NCI-H1092 (cell line): ENCODE results near the gene CEP97.
"Not testable (repeated sequence)": the region's sequence is repeated elsewhere in the genome, so short reads cannot be mapped to it uniquely, and the experiment has no call there.

Experiments used
- DNase-seq: peaks from one replicate; lab custom pipeline; 2025; lab: John Stamatoyannopoulos, UW

CEP97 gene

GRCh38 chr3:101724329-101725193 is at the start of gene CEP97:
Gene CEP97, plus strand, starts transcription at chr3:101724614. Its CDS starts 63 bp downstream, at chr3:101724677.
- peak; percentile 87 for DNase-seq

GRCh38 chr3:101675709-101676215 is 48.7 kb upstream of the CEP97 start:
- no peak for DNase-seq

DNA sequence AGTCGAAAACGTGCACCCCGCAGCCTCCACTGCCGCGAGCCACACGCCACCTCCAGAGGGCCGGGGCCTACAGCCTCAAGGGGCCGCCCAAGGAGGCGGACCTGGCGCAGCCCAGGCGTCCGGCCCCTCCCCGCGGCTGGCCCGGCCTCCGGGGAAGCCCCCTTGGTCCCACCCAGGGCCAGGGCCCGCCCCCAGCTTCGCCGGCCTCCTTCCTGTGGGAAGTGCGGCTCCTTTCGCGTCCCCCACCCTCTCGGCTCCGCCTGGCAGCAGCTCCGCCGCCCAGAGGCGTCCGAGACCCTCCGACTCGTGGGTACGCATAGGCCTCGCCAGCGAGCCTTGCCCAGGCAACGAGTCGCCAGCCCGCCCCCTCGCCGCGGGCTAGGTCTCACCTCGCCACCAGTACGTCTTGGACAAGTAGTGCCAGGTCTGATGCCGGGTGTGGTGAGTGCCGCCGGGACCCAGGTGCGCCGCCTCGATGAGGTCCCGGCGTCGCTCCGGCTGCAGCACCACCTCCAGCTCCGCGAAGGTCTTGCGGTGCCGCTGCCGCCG is 48.1 kb upstream of the CEP97 start:
- DNase-seq, result no peak

DNA sequence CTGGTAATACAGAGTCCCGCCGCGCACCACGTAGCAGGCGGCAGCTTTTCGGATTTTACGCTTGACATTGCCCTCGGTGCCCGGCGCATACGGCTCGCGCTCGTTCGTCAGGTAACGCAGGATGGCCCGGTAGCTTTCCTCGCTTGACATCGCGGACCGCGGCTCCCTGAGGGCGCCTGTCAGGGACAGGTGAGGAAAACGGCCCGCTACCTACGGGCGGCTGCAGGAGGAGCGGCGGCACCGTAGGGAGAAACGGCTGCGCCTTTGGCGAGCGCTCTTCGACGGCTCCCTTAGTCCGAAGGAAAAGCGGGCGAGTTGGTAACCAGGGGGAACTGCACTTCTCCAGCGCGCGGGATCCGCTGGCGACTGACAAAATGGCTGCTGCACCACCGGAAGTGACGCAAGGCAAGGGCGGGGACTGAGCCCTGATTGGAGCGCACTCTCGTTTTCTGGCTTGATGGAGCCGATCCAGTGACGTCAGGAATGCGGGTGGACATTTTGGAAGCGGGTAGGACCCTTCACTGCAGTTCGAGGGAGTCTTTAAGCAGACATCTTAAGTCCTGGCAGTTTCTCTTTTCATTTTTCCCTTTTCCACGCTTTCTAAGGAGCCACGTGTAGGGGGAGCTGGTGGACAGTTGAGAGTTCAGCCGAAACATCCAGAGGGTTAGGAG is 47.5 kb upstream of the CEP97 start, which contains the start of gene ZBTB11:
ZBTB11 (minus strand) TSS at position 368 of the 671 bp plus-strand sequence; CDS start at position 150, 218 bp downstream.
- no peak for DNase-seq

DNA sequence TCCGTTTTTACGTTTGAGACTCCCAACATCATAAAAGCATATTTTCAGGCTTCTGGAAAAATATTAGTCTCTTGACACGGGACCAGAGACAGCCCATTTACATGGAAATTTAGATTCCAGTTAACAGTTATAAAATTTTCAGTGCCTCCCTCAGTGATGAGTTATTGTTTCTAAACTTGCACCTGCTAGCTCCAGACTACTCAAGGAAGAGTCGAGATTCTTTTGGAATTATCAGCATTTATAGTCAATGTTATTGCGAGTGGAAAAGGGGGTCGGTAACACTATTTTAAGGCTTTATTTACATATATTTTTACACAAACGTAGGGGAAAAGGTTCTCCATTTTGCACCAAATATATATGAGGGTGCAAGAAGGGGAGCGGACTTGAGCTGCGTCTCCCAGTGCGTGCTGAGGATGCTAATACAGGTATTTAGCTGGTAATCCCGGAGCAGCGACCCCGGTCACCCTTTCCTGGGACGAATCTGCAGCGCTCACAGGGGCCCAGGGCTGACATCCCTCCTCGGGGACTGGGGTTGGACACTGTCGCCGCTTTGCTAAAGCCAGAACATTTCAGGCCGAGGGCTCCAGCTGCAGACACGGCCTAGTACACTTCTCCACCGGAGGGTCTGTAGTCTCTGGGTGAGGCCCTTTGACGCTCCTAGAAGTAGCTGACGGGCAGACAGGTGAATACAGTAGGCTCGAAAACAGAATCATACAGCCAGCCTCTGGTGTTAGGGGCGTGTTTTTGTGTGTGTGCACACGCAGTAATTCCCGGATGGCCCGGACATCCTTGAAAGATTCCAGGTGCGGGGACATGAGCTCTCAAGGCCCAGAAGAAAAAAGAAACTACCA is 46.8 kb upstream of the CEP97 start:
- DNase-seq, result no peak

GRCh38 chr3:101678837-101679236 is 45.6 kb upstream of the CEP97 start:
- DNase-seq, result not testable (repeated sequence)

GRCh38 chr3:101680466-101680865 is 43.9 kb upstream of the CEP97 start:
- DNase-seq, result no peak

DNA sequence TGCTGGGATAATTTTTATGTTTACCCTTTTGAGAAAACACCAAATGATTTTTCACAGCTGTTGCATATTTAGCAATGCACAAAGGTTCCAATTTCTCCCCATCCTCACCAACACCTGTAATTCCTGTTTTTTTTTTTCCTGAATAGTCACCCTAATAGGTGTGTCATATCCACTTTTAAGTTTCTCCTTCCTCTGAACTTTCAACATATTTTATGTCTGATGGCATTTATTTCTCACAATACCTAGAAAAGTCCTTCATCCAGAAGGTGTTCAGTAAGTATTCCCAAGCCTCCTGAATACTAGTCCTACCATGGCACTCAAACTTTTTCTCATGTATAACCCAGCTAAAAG is 39.4 kb upstream of the CEP97 start:
- no peak for DNase-seq

DNA sequence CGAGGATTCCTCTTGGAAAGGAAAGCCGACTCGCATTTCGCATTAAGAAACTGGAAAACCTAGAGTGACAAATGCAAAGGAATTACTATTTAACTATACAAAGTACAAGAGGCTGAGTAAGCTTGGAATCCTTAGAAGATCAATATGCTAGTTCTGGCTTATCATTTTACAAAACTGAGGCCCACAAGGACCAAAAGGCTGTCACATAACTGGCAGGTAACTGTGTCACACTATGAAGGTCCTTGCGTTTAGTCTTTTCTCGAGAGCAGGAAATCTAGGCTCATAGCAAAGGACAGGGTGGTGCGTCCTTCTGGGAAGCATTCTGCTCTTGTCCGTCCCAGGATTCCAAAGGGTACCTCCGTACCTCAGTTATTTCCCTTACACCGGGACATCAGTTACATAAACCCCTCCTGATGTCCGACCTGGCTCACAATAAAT is 38.5 kb upstream of the CEP97 start:
- no peak for DNase-seq

GRCh38 chr3:101687142-101687931 is 37.1 kb upstream of the CEP97 start:
- no peak for DNase-seq

GRCh38 chr3:101689286-101689685 is 35.1 kb upstream of the CEP97 start:
- no peak for DNase-seq

GRCh38 chr3:101690972-101691371 is 33.4 kb upstream of the CEP97 start:
- DNase-seq, result no peak

- DNase-seq, result not testable (repeated sequence)
Observed at GRCh38 chr3:101691685-101692671, 32.4 kb upstream of the CEP97 start.

DNA sequence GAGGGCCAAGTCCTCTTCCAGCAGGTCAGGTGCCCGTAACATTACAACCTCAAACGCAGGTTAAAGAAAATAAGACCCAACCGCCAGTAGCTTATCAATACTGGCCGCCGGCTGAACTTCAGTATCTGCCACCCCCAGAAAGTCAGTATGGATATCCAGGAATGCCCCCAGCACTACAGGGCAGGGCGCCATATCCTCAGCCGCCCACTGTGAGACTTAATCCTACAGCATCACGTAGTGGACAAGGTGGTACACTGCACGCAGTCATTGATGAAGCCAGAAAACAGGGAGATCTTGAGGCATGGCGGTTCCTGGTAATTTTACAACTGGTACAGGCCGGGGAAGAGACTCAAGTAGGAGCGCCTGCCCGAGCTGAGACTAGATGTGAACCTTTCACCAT is 30.9 kb upstream of the CEP97 start:
- DNase-seq, result not testable (repeated sequence)

GRCh38 chr3:101694836-101695235 is 29.6 kb upstream of the CEP97 start:
- not testable (repeated sequence) for DNase-seq

DNA sequence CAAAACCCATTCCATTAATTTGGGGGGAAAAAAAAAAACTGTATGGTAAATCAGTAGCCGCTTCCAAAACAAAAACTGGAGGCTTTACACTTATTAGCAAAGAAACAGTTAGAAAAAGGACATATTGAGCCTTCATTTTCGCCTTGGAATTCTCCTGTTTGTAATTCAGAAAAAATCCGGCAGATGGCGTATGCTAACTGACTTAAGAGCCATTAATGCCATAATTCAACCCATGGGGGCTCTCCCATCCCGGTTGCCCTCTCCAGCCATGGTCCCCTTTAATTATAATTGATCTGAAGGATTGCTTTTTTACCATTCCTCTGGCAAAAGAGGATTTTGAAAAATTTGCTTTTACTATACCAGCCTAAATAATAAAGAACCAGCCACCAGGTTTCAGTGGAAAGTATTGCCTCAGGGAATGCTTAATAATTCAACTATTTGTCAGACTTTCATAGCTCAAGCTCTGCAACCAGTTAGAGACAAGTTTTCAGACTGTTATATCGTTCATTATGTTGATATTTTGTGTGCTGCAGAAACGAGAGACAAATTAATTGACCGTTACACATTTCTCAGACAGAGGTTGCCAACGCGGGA is 28.5 kb upstream of the CEP97 start:
- DNase-seq, result no peak

DNA sequence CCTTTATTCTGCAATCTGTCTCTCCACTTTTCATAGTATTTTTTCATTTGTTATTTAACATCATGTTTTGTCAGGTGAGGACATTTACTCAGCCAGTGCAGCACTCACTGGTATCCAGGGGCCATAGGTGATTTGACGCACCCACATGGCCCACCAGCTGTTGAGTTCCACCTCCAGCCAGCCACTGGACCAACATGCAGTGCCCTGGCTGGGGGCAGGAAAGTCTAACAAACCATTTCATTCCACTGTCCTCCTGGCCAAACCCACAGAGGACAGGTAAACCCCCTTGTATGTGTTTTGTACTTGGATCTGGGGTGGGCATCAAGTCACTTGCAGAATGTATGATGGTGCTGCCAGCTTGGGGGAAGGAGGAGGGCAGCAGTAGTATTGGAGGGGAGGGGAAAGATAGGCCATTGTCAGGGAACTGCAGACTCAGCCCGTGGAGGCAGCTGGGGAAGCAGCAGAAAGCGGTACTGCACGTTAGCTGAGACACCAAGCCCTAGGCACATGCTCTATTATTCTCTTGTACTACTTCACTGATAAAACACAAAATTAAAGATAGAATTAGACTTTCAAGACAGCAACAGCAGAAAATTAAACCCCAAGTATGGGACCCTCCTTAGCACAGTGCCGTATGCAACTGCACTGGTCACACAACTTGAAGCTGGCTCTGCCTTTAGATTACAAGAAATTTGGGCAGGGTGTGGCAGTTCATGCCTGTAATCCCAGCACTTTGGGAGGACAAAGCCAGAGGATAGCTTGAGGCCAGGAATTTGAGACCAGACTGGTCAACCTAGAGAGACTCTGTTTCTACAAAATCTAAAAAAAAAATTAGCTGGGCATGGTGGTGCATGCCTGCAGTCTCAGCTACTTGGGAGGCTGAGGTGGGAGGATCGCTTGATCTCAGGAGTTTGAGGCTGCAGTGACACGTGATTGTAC is 22.4 kb upstream of the CEP97 start:
- no peak for DNase-seq

GRCh38 chr3:101702726-101703125 is 21.7 kb upstream of the CEP97 start:
- DNase-seq, result no peak
